K562 (cell line): ENCODE data around the gene STON2. TPM values are rescaled to one million over a fixed set of nuclear protein-coding genes. Genes with fewer than 3 reads are reported as not detected.
A peak's percentile ranks its signal among the peaks of the same experiment; 100 is the strongest.

Source experiments
- BRD4 ChIP-seq: fragments of 200-600 bp; sonication (generic); IDR thresholded peaks from 2 replicates; pipeline ENCODE4 v1.6.1; 2017; ENCODE audit warnings: inconsistent platforms
- CGGBP1 ChIP-seq: fragments of 250-450 bp; sonication (Bioruptor Pico); IDR thresholded peaks from 2 replicates; pipeline ENCODE4 v1.9.0; 2021; ENCODE audit warnings: mild to moderate bottlenecking
- DDX20 ChIP-seq: fragments of 450-650 bp; IDR thresholded peaks from 2 replicates; pipeline ENCODE4 v1.6.1; 2016; ENCODE audit warnings: missing genetic modification characterization, low read depth, mild to moderate bottlenecking, missing compliant biosample characterization, moderate library complexity
- DNMT1 ChIP-seq: fragments of 450-650 bp; IDR thresholded peaks from 2 replicates; pipeline ENCODE4 v1.6.1; 2016; ENCODE audit warnings: antibody characterized with exemption, mild to moderate bottlenecking
- FOXM1 ChIP-seq, 2 experiments: fragments of 450-650 bp in 1 of 2; sonication (generic) in 1 of 2; formaldehyde crosslinking in 1 of 2; IDR thresholded peaks; 2 replicates each; pipeline versions ENCODE4 v1.6.1 to v1.9.0; 2017 to 2022; ENCODE audit warnings: low read depth in 2 of 2, mild to moderate bottlenecking in 2 of 2, missing genetic modification reagents in 1 of 2, moderate library complexity in 1 of 2
- GATA2 ChIP-seq: sonication (generic); formaldehyde crosslinking; IDR thresholded peaks from 2 replicates; pipeline ENCODE4 v1.4.0; 2020; ENCODE audit warnings: mild to moderate bottlenecking, missing genetic modification reagents
- HIVEP1 ChIP-seq: fragments of 250-450 bp; sonication (Bioruptor Pico); IDR thresholded peaks from 2 replicates; pipeline ENCODE4 v1.4.0; 2020; ENCODE audit warnings: mild to moderate bottlenecking
- KAT2B ChIP-seq: IDR thresholded peaks from one replicate; pipeline ENCODE4 v1.6.1; 2012; ENCODE audit warnings: low read depth, mild to moderate bottlenecking, control low read depth, inconsistent platforms, low read length, moderate library complexity
- MECOM ChIP-seq: fragments of 250-450 bp; sonication (Bioruptor Pico); IDR thresholded peaks from 2 replicates; pipeline ENCODE4 v1.8.0; 2022; ENCODE audit warnings: inconsistent platforms
- MEF2A ChIP-seq: IDR thresholded peaks from 2 replicates; pipeline ENCODE4 v1.6.1; 2011; ENCODE audit warnings: low read depth, mild to moderate bottlenecking, low read length, moderate library complexity; ENCODE audit not compliant: control insufficient read depth
- PRMT5 ChIP-seq: sonication (generic); formaldehyde crosslinking; IDR thresholded peaks from 2 replicates; pipeline ENCODE4 v1.5.0; 2020; ENCODE audit warnings: missing genetic modification reagents
- RBM22 ChIP-seq: fragments of 200-400 bp; formaldehyde crosslinking; IDR thresholded peaks from 2 replicates; pipeline ENCODE4 v1.6.1; 2018; ENCODE audit warnings: low read length, low read depth; ENCODE audit not compliant: poor library complexity, severe bottlenecking
- RNF219 ChIP-seq: fragments of 250-450 bp; sonication (Bioruptor Pico); IDR thresholded peaks from 2 replicates; pipeline ENCODE4 v1.5.0; 2022; ENCODE audit warnings: mild to moderate bottlenecking
- SIRT6 ChIP-seq: IDR thresholded peaks from one replicate; pipeline ENCODE4 v1.6.1; 2012; ENCODE audit warnings: low read depth, mild to moderate bottlenecking, control low read depth, inconsistent platforms, low read length, moderate library complexity
- ZBTB8A ChIP-seq: fragments of 450-650 bp; IDR thresholded peaks from 2 replicates; pipeline ENCODE4 v1.6.1; 2018; ENCODE audit warnings: mild to moderate bottlenecking, moderate library complexity; ENCODE audit not compliant: partially characterized antibody
- ZC3H4 ChIP-seq: sonication (generic); formaldehyde crosslinking; IDR thresholded peaks from 2 replicates; pipeline ENCODE4 v1.9.0; 2021; ENCODE audit warnings: missing genetic modification reagents, borderline replicate concordance
- ZFP36 ChIP-seq: fragments of 150-350 bp; IDR thresholded peaks from 2 replicates; pipeline ENCODE4 v1.6.1; 2018; ENCODE audit warnings: low read length, low read depth; ENCODE audit not compliant: partially characterized antibody
- ZNF217 ChIP-seq: sonication (generic); formaldehyde crosslinking; IDR thresholded peaks from 2 replicates; pipeline ENCODE4 v1.8.0; 2022; ENCODE audit warnings: mild to moderate bottlenecking, missing genetic modification reagents
- ZNF707 ChIP-seq: fragments of 250-450 bp; sonication (Bioruptor Pico); conservative IDR thresholded peaks from 2 replicates; pipeline ENCODE4 v1.8.0; 2022; ENCODE audit warnings: inconsistent platforms, mild to moderate bottlenecking, moderate library complexity
- polyA plus RNA-seq, 8 experiments: library from polyadenylated mRNA; depleted of rRNA in 4 of 8; stranded (reverse) in 5 of 8; unstranded in 3 of 8; fragments of >200 nt; fragmentation: Nextera tagmentation in 2 of 8; fragmentation: Illumina TruSeq in 1 of 8; extraction: Ambion mirVana in 2 of 8; extraction: Trizol in 1 of 8; gene quantifications; 2 replicates each; pipeline versions ENCODE4 v1.2.1 to v1.2.3, GENCODE V29; 2011 to 2014; ENCODE audit warnings: inconsistent platforms in 1 of 8, missing spikeins in 1 of 8
- total RNA-seq, 7 experiments: library from RNA; depleted of rRNA in 6 of 7; stranded (reverse); fragments of >200 nt in 6 of 7; fragmentation: Illumina TruSeq in 2 of 7; extraction: Trizol in 2 of 7; gene quantifications; 2 replicates each; pipeline versions ENCODE4 v1.2.1 to v1.2.3, GENCODE V29; 2011 to 2021; ENCODE audit warnings: low replicate concordance in 1 of 7
- TF ChIP-seq, protein P1 (sequence below): fragments of 250-450 bp; sonication (Bioruptor Pico); IDR thresholded peaks from 2 replicates; pipeline ENCODE4 v1.5.1; 2021; ENCODE audit warnings: mild to moderate bottlenecking
- TF ChIP-seq, protein P2 (sequence below): fragments of 450-650 bp; formaldehyde crosslinking; IDR thresholded peaks from 2 replicates; pipeline ENCODE4 v1.4.0; 2020; ENCODE audit warnings: mild to moderate bottlenecking, moderate library complexity

The STON2 gene
- total and polyA plus RNA-seq, 9 of the 15 experiments (the other 6 are each of a cell fraction or from before 2014, with no cell fraction given) = 7.8 to 99.3 (median 53.5) TPM

DNA sequence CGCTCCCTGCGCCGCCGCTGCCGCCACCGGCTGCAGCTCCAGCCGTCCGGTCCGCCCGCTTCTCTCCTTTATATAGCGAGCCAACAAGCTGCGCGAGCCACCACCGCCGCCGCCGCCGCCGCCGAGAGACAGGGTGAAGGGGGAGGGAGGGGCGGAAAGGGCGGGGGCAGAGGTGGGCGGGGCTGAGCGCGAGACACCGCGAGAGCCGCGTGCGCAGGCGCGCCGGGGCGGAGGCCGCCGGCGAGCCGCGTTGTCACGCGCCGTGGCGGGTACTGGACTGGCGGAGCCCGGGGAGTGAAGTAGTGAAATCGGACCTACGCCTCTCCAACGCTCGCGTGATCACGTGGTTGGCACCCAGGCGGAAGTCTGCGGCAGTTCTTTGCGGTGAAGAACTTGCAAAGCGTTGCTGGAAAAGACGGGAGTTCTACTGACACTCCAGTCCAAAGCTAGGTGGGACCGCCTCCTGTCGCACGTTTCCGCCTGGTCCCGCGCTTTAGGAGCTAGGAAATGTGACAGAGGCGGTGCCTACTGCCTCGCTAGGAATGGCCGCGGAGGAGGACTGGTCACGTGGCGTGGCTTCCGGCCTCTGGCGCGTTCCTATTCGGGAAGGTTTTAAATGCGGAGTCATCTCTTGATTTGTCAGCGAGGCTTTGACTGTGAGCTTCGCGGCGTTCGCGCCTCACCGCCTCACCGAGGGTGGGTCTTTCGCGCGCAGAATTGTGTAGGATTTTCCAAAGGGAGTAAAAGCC, 179.1 kb downstream of the STON2 start, which contains the start of gene GTF2A1 (continued):
- TF ChIP-seq DNMT1 = no peak
- no peak for TF ChIP-seq RNF219 (CRISPR knock-in tag)
- no peak for TF ChIP-seq MECOM (CRISPR knock-in tag)
- TF ChIP-seq MEF2A = no peak
- TF ChIP-seq ZFP36 = no peak
- TF ChIP-seq ZC3H4 (CRISPR knock-in tag) = no peak
- TF ChIP-seq, protein P1, sequence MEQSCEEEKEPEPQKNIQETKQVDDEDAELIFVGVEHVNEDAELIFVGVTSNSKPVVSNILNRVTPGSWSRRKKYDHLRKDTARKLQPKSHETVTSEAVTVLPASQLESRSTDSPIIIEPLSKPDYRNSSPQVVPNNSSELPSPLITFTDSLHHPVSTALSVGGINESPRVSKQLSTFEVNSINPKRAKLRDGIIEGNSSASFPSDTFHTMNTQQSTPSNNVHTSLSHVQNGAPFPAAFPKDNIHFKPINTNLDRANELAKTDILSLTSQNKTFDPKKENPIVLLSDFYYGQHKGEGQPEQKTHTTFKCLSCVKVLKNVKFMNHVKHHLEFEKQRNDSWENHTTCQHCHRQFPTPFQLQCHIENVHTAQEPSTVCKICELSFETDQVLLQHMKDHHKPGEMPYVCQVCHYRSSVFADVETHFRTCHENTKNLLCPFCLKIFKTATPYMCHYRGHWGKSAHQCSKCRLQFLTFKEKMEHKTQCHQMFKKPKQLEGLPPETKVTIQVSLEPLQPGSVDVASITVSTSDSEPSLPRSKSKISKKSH (CRISPR knock-in tag) = no peak
- TF ChIP-seq PRMT5 (CRISPR knock-in tag) = no peak
- TF ChIP-seq, protein P2, sequence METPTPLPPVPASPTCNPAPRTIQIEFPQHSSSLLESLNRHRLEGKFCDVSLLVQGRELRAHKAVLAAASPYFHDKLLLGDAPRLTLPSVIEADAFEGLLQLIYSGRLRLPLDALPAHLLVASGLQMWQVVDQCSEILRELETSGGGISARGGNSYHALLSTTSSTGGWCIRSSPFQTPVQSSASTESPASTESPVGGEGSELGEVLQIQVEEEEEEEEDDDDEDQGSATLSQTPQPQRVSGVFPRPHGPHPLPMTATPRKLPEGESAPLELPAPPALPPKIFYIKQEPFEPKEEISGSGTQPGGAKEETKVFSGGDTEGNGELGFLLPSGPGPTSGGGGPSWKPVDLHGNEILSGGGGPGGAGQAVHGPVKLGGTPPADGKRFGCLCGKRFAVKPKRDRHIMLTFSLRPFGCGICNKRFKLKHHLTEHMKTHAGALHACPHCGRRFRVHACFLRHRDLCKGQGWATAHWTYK (CRISPR knock-in tag) = no peak
- no peak for TF ChIP-seq DDX20
- no peak for TF ChIP-seq ZNF217
- TF ChIP-seq CGGBP1 (CRISPR knock-in tag) = peak; percentile 97
- no peak for TF ChIP-seq SIRT6
- no peak for TF ChIP-seq HIVEP1 (CRISPR knock-in tag)
- TF ChIP-seq BRD4 = no peak
- TF ChIP-seq FOXM1 (IDR thresholded peaks at IDR 0.05; ENCODE audit: low read depth) = peak; percentile 82
- TF ChIP-seq FOXM1 (CRISPR knock-in tag; IDR thresholded peaks at IDR 0.05; ENCODE audit: low read depth) = peak; percentile 74; the same call in 1 of the 2 replicates
- TF ChIP-seq ZBTB8A = no peak
- TF ChIP-seq KAT2B = no peak
- no peak for TF ChIP-seq RBM22
- no peak for TF ChIP-seq GATA2 (CRISPR knock-in tag)
- TF ChIP-seq ZNF707 (CRISPR knock-in tag) = no peak
